ENCODE data around the gene TBK1. TPM values are rescaled to one million over a fixed set of nuclear protein-coding genes. Genes with fewer than 3 reads are reported as not detected.

The TBK1 gene
- total RNA-seq, 1 experiment from 2014 or later: 15.9 TPM

GRCh38 chr12:64404470-64405256 is 47.3 kb upstream of the TBK1 start:
- no peaks in the 10 kb centered on the region for H3K9me3 Mint-ChIP-seq
- peak overlapping the region; percentile 95 for H3K4me3 Mint-ChIP-seq
- ATAC-seq (peak; percentile 13), DNase-seq (ENCODE audit: low spot score) (peak; percentile 62)
- peaks cover 2% of the 10 kb centered on the region for H3K36me3 Mint-ChIP-seq
- H3K27me3 Mint-ChIP-seq (ENCODE audit: low read depth): no peaks in the 10 kb centered on the region
- CTCF ChIA-PET: interaction anchor here (0.7 to 1.6 kb wide), 4 partner anchors 14 to 133 kb away, joined by 3 to 8 read pairs (median 4); partner anchors contain the start of gene C12orf56
- POLR2A ChIA-PET: interaction anchor here (0.6 to 1.5 kb wide), 6 partner anchors 16 to 571 kb away, joined by 3 to 6 read pairs (median 3); no protein-coding TSS in a partner anchor
- peaks cover 41% of the 10 kb centered on the region for H3K4me1 Mint-ChIP-seq
- H3K27ac Mint-ChIP-seq: peak overlapping the region; percentile 98
- TF ChIP-seq OVOL2 (CRISPR knock-in tag; IDR thresholded peaks at IDR 0.05; ENCODE audit: borderline replicate concordance) (no peak), JAZF1 (CRISPR knock-in tag; IDR thresholded peaks at IDR 0.05) (no peak), NFYB (CRISPR knock-in tag; conservative IDR thresholded peaks at IDR 0.05; ENCODE audit: low read depth) (no peak), SMAD4 (CRISPR knock-in tag; IDR thresholded peaks at IDR 0.05) (no peak), IRF1 (CRISPR knock-in tag; IDR thresholded peaks at IDR 0.05) (no peak), NR2C2 (CRISPR knock-in tag; IDR thresholded peaks at IDR 0.05) (no peak), ZNF219 (CRISPR knock-in tag; IDR thresholded peaks at IDR 0.05; ENCODE audit: borderline replicate concordance) (no peak), ZBTB21 (CRISPR knock-in tag; IDR thresholded peaks at IDR 0.05; ENCODE audit: borderline replicate concordance) (no peak), ZNF425 (CRISPR knock-in tag; conservative IDR thresholded peaks at IDR 0.05) (no peak), CREM (CRISPR knock-in tag; IDR thresholded peaks at IDR 0.05) (no peak; the same call in 1 of the 2 replicates), MYBL2 (CRISPR knock-in tag; IDR thresholded peaks at IDR 0.05) (no peak), ZNF281 (CRISPR knock-in tag; IDR thresholded peaks at IDR 0.05) (no peak), FOXK1 (CRISPR knock-in tag; IDR thresholded peaks at IDR 0.05) (no peak; the same call in 1 of the 2 replicates), ELF4 (CRISPR knock-in tag; IDR thresholded peaks at IDR 0.05; ENCODE audit: low read depth) (no peak), ZNF232 (CRISPR knock-in tag; IDR thresholded peaks at IDR 0.05) (peak; percentile 36; the same call in 1 of the 2 replicates), PRRX2 (CRISPR knock-in tag; IDR thresholded peaks at IDR 0.05) (no peak), SOX15 (CRISPR knock-in tag; IDR thresholded peaks at IDR 0.05) (0 out of 2 replicates have a peak, but pooled peaks have one; percentile 30), HMGXB4 (CRISPR knock-in tag; IDR thresholded peaks at IDR 0.05) (peak; percentile 92), MAX (CRISPR knock-in tag; IDR thresholded peaks at IDR 0.05) (peak; percentile 98), E2F4 (CRISPR knock-in tag; IDR thresholded peaks at IDR 0.05; ENCODE audit: borderline replicate concordance, low read depth) (0 out of 2 replicates have a peak, but pooled peaks have one; percentile 31), KAT7 (CRISPR knock-in tag; IDR thresholded peaks at IDR 0.05; ENCODE audit: borderline replicate concordance) (peak; percentile 84; the same call in 1 of the 2 replicates), JUN (CRISPR knock-in tag; IDR thresholded peaks at IDR 0.05) (no peak), ATF1 (CRISPR knock-in tag; IDR thresholded peaks at IDR 0.05) (no peak), ZSCAN18 (CRISPR knock-in tag; IDR thresholded peaks at IDR 0.05) (no peak), IRF2 (CRISPR knock-in tag; IDR thresholded peaks at IDR 0.05; ENCODE audit: borderline replicate concordance, low read depth) (peak; percentile 47; the same call in 1 of the 2 replicates)
